ENCODE measurements around the gene ARAP3.
"Not testable (repeated sequence)": the region's sequence is repeated elsewhere in the genome, so short reads cannot be mapped to it uniquely, and the experiment has no call there.

ARAP3 gene, protein sequence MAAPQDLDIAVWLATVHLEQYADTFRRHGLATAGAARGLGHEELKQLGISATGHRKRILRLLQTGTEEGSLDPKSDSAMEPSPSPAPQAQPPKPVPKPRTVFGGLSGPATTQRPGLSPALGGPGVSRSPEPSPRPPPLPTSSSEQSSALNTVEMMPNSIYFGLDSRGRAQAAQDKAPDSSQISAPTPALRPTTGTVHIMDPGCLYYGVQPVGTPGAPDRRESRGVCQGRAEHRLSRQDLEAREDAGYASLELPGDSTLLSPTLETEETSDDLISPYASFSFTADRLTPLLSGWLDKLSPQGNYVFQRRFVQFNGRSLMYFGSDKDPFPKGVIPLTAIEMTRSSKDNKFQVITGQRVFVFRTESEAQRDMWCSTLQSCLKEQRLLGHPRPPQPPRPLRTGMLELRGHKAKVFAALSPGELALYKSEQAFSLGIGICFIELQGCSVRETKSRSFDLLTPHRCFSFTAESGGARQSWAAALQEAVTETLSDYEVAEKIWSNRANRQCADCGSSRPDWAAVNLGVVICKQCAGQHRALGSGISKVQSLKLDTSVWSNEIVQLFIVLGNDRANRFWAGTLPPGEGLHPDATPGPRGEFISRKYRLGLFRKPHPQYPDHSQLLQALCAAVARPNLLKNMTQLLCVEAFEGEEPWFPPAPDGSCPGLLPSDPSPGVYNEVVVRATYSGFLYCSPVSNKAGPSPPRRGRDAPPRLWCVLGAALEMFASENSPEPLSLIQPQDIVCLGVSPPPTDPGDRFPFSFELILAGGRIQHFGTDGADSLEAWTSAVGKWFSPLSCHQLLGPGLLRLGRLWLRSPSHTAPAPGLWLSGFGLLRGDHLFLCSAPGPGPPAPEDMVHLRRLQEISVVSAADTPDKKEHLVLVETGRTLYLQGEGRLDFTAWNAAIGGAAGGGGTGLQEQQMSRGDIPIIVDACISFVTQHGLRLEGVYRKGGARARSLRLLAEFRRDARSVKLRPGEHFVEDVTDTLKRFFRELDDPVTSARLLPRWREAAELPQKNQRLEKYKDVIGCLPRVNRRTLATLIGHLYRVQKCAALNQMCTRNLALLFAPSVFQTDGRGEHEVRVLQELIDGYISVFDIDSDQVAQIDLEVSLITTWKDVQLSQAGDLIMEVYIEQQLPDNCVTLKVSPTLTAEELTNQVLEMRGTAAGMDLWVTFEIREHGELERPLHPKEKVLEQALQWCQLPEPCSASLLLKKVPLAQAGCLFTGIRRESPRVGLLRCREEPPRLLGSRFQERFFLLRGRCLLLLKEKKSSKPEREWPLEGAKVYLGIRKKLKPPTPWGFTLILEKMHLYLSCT (N-terminal part only)

DNA sequence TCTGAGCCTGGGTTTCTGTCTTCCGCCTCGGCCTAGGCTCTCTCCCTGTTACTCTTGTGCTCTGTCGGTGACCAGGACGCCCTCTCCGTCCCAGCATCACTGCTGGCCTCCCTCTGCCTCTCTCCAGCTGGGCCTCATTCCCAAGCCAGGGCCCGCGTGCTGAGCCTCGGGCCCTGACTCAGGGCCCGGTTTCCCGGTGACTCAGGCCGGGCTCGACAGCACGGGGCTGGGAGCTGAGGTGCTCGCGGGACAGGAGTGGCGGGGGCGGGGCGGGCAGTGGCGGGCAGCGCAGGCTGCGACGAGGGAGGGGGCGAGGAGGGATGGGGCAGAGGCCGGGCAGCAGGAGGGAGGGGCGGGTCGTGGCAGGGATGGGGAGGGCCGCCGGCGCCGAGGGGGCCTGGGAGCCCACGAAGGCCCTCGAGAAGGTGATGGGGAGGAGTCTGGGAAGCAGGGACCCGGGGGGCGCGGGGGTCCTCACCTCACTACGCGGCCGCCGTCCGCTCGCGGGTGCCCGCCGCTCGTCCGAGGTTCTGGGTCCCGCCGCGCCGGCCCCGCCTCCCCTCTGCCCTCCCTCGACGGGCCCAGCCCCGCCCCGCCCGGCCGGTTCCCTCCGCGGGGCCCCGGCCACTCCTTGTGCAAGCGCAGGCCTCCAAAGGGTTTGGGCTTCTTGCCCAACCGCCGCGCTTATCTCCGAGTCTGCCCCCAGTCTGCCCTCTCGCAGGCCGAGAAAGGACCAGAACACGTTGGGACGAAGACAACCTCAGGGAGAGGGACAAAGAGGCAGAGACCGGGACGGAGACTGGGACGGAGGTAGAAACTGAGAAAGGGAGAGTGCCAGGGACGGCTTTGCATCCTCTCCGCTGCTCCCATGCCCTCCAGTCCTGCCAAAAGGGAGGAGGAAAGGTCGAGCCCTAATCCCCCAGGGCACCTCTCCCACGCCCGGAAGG lies at the start of gene ARAP3:
ARAP3 (minus strand) TSS at position 536 of the 947 bp plus-strand sequence. CDS start 1,744 bp downstream, outside the sequence.
- DNase-seq (ENCODE audit: low read depth in 2 of 2), result peak in 1 of 2 donors; percentile 13

DNA sequence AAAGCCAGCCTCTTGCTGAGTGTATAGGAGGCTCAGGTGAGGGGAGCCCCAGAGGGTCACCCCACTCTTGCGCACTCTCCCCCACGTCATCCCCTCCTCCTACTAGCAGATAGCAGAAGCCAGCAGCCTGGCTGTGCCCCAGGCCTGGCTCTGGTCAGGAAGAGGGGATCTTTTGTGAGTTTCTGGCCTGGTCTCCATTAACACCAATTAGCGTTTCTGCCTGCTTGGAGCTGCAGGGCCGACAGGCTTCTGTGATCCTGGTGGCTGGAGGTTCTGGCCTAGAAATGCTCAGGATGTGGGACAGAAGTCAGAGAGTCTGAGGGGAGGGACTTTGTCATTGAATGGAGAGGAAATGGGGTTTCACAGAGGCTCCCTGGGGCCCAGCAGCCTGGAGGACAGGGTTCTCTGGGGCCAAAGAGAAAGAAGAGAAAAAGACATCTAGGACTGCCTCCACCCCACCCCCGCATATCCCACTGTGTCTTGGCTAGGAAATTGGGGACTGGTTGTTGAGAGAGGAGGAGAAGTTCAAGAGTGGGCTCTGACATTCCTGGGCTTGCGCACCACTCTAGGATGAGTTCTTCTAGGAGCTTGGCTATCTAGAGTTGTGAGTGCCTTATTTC lies 47.5 kb upstream of the ARAP3 start:
- DNase-seq (ENCODE audit: low read depth in 2 of 2), result no peak

DNA sequence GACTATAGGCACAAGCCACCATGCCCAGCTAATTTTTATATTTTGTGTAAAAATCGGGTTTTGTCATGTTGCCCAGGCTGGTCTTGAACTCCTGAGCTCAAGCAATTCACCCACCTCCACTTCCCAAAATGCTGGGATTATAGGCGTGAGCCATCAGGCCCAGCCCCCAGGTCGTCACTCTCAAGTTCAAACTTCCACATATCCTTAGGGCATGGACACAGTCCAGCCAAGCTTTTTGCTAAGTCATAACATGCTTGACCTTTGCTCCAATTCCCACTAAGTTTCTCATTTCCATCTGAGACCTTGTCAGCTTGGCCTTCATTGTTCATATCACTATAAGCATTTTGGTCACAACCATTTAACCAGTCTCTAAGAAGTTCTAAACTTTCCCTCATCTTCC lies 43.9 kb upstream of the ARAP3 start:
- DNase-seq (ENCODE audit: low read depth in 2 of 2), result no peak

DNA sequence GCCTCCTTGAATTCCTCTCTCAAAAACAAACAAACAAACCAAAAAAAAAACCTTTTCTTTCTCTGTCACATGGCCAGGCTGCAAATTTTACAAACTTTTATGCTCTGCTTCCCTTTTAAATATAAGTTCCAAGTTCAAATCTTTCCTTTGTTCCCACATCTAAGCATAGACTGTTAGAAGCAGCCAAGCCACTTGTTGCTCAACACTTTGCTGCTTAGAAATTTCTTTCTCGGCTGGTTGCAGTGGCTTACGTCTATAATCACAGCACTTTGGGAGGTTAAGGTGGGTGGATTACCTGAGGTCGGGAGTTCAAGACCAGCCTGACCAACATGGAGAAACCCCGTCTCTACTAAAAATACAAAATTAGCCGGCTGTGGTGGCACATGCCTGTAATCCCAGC lies 43.1 kb upstream of the ARAP3 start:
- DNase-seq (ENCODE audit: low read depth in 2 of 2), result not testable (repeated sequence)

DNA sequence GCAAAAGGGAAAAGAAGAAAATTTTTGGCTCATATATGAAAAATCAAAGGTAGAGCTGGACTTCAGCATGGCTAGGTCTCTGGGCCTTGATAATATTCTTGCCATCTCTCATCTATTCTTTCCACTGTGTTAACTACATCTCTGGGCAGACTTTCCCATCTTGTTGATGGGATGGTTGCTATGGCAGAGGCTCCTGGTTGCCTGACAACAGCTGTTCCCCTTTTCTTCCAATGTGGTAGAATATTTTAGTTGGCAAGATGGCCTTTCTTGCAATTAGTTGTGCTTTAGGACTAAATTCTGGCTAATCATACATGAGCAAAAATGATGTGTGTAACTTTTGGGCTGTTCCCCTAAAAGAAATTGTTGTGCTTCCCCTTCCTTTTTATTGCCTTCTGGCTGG lies 40.2 kb upstream of the ARAP3 start:
- DNase-seq (ENCODE audit: low read depth in 2 of 2), result no peak

DNA sequence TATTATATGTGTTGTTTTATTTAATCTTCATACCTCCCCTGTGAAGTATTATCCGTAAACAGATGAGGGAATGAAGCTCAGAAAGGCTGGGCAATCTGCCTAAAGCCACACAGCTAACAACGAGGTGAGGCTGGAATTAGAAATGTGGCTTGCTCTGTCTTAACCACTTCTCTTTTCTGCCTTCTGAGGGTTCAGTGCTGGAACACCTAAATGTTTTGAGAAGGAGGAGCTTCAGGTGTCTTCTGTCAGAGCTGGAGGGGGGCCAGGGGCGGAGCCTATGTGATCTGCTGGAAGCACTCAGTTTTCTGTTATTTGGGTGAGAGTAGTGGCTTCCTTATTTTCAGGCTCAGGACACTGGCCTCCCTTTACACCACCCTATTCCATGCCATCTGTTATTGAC lies 35.0 kb upstream of the ARAP3 start:
- no peak for DNase-seq (ENCODE audit: low read depth in 2 of 2)

DNA sequence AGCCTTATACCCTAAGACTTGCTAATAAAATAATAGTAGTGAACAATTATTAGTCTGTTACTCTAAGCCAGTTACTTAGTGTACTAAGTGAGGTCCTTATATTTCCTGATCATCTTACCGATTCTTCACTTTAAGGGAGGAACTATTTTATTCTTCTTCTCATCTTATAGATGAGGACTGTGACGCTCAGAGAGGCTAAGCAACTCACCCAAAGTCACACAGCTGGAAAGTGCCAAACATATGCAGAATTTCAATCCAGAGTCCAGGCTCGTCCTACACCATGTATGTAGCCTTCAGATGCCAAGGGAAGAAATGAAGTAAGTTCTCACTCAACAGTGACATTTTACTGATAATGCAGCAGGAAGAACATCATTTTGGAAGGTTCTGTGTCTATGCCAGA lies 34.4 kb upstream of the ARAP3 start:
- DNase-seq (ENCODE audit: low read depth in 2 of 2), result no peak

DNA sequence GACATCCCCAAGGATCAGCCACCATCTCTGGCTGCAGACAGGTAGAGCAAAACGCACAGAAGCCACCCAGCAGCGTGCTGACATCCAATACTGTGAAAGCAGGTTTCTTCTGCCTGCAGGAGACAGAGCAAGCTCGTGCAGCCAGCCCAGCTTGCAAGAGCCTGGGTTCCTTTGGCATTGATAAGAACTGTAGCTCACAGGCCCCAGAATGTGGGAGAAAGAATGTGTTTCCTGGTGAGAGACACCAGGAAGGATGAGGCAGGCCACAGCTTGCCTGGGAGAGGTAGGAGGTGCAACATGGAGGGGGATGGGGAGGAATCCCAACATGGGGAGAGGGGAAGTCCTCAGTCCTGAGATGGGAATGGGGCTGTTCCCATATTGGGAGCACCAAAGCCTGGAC lies 34.0 kb upstream of the ARAP3 start:
- no peak for DNase-seq (ENCODE audit: low read depth in 2 of 2)

DNA sequence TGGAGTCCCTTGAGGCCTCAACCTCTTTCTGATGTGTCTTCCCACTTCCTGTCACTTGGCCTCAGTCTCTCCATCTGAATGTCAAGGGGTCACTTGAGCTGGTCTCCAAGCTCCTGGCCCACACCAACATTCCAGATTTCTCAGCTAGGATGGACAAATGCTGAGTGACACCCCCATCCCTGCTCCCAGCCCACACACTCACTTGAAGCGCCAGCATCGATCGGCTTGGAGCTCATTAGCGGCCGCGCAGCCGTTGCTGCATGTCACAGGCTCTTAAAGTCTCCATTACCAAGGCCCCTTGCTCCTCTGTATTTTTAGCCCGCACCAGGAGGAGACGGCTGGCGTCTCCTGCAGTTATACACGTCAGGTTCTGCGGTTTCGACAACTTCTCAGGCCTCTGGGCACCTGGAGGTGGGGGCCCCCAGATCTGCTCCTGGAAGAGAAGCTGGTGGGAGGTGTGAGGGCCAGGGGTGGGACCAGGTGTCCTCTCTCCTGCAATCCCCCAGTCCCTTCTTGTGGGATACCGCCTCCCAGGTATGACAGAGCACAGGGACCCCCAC lies 33.4 kb upstream of the ARAP3 start:
- DNase-seq (ENCODE audit: low read depth in 2 of 2), result no peak

DNA sequence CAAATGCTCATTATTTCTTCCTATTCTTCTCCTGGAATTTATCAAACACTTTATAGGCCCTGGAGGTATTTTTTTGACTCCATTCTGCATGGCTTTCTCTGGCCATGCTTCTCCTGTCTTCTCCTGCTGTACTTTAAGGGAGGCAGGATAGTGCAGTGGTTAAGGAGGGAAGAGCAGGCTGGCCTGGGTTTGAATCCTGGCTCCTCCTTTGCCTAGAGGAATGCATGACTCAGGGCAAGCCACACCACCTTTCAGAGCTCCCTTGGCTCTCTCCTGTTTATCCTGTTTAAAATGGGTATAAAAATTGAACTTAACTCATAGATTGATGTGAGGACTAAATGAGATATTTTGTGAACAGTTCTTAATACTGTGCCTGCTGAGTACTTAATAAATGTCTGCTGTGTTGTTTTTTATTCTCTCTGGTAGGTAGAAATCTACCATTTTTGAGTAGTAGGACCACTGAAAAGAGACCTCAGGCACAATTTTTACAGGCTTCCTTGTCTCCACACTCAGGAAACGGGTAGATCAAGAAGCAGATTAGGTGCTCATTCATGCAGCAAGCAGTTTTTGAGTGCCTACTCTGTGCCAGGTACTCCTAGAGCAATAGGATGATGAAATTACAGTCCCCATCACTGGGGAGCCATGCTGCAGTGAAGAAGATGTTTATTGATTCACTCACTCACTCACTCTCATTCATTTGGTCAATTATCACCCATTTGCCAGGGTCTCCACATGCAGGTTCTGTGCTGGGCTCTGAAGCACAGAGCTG lies 32.7 kb upstream of the ARAP3 start:
- DNase-seq (ENCODE audit: low read depth in 2 of 2), result no peak

DNA sequence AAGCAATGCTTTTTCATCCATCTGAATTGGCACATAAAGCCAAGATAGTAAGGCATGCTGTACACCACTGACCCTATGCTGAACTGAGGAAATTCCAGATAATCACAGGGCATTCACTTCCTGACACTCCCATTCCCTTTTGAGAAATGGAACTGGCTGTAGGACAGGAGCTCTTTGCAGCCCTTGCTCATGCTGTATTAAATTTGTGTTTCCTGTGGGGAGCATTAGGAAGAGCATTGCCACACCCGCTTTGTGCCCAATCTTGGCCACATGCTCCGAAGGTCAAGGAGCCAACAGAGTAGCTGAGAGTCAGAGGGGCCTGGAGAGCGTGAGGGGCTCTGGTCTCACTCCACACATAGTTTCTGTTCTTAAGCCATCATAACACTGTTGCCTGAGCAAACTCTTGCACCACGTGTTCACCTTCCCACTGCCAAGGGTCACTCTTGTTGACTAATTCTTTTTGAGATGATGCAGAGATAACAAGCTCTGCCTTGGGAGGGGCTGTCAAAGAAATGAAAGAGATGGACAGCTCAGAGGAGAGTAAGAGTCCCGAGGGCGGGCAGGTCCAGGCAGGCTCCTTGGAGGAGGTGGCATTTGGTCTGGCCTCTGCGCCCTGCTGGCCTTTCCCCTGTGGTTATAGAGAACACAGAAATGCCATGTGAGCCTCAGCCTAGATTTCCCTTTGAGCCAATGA lies 31.7 kb upstream of the ARAP3 start:
- DNase-seq (ENCODE audit: low read depth in 2 of 2), result no peak

DNA sequence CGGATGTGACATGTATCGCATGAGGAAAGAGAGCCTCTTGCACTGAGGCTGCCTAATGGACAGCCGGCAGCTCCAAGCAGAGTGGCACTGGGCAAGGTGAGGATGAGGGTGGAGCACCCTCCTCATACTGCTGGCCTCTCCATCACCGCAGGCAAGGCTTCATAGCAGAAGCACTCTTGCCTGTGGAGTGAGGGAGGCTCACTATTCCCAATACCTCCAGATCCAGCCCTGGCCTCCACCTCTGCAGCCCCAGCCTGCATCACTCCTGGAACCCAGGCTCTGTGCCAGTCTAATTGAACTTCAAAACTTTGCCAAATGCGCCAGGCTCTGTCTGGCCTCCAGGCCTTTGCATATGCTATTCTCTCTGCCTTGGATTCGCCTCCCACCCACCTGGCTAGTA lies 29.7 kb upstream of the ARAP3 start:
- no peak for DNase-seq (ENCODE audit: low read depth in 2 of 2)

DNA sequence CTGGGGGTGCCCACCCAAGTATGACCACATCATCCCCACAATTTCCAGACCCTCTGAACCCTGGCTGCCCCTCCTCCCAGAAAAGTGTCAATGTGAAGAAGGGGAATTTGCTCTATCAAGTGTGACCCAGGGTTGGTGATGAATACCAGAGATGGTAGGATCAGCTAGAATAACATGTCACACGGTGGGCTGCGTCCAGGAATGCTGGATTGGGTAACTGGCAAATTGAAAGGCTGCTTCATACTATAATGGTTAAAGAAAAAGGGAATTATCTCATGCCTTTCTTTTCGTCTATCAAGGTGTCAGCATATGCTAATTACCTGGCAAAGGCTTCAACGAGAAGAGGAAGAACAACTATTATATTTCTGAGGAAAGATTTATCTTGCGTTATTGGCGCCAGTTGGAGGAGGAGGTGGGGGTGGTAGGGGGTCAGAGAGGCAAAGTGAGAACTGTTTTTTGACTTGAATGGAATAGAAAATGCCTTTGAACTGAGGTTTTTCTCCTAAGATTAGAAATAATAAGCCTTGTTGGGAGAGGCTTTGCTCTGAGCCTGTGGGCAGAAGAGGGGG lies 27.8 kb upstream of the ARAP3 start:
- DNase-seq (ENCODE audit: low read depth in 2 of 2), result no peak

DNA sequence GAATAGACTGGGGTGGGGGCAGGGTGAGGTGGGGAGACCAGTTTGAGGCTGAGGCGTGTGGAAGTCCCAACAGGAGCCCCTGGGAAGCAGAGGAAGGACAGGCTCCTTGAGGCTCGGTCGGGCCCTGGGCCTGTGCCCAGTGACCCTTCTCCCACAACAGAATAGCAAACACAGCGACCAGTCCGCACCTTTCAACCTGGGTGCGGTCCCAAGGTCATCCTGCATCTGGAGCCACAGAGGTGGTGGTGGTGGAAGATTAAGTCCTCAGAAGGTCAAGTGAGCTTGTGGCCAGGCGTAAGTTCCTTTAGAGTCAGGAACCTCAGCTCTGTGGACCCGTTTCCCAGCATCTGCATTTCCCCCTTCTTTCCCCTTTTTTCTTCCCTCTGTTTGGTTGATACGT lies 26.0 kb upstream of the ARAP3 start:
- DNase-seq (ENCODE audit: low read depth in 2 of 2), result no peak

DNA sequence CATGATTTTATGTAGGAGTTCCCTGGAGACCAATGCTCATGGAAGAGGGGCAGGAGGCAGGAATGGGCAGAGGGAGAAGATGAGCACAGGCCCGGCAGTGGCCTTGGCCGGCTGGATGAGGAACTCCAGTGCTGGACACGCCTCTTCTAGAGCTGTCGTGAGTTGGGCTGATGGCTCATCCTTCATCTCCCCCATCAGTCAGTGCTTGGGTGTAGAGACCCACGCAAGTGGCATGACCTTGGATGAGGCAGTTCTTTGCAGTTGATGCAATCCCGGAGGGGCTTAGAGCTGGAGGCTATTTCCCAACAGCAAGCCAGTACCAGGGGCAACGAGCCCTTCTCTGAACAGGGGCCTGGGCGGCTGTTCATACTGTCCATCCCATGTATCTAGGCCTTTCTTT lies 25.5 kb upstream of the ARAP3 start:
- DNase-seq (ENCODE audit: low read depth in 2 of 2), result no peak

DNA sequence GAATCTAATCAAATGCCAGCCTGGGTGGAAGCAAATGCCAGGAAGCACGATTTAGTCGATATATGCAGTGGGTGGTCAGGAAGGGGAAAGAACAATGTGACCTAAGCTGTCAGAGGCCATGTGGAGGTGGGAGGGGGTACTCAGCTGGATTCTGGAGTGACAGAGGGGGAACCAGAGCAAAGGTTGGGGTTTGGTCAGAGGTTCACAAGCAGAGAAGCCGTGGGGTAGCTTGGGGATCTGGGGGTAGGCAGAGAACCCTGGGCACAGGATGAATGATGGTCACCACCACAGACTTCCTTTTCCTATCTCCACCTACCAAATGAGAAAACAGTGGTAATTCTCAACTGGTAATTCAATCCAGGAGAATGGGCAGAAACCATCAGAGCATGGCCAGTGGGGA lies 24.1 kb upstream of the ARAP3 start:
- no peak for DNase-seq (ENCODE audit: low read depth in 2 of 2)

DNA sequence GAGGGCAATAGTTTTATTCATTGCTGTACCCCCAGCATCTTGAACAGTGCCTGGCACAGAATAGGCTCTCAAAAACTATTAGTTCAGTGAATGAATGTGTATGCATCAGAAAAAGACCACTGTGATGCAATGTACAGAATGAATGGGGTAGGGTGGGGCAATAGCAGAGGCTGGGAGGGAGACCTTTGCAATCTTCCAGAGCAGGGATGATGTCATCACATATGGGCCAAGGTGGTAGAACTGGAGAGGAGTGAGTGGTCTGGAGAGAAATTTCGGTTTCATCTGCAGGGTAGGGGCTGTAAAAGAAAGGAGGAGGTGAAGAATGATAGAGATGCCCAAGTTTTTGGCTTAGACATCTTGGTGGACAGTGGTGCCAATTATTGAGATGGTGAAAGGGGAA lies 23.4 kb upstream of the ARAP3 start:
- DNase-seq (ENCODE audit: low read depth in 2 of 2), result no peak

DNA sequence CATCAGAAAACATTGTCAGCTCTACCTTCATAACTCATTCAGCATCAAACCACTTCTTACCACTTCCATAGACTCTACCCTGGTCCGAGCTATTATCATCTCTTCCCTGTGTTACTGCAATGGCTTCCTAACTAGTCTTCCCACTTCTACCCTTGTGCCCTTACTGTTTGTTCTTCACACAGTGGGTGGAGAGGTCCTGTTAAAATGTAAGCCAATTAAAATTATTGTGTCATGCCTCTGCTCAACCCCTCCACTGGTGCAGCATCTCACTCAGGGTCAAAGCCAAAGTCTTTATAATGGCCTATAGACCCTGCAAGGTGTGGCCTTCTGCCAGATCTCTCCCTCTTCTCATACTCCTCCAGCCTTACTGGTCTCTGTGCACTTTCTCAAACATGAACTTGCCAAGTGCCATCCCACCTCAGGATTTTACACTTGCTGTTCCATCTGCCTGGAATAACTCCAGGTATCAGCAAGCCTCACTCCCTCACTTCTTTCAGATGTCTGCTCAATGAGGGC lies 22.8 kb upstream of the ARAP3 start:
- no peak for DNase-seq (ENCODE audit: low read depth in 2 of 2)
